Caco-2 (cell line): ENCODE results near the gene PPP2R3B. TPM values are rescaled to one million over a fixed set of nuclear protein-coding genes. Genes with fewer than 3 reads are reported as not detected.

ENCODE experiments used
- BruUV-seq: library from RNA; stranded (reverse); fragments of 400-500 nt; replicated peaks from 2 replicates; lab custom pipeline; 2021; lab: Mats Ljungman, UMichigan
- CTCF ChIA-PET: fragments of 300-600 bp; sonication (Branson Sonifier 250); formaldehyde crosslinking; loops from one replicate; lab custom pipeline; 2022; ENCODE audit warnings: antibody characterized with exemption; lab: Charles Lee
- POLR2A ChIA-PET: fragments of 300-600 bp; sonication (Branson Sonifier 250); formaldehyde crosslinking; loops from one replicate; lab custom pipeline; 2022; ENCODE audit warnings: antibody characterized with exemption; lab: Charles Lee
- DNase-seq, 2 experiments: peaks; one replicate each; pipeline versions ENCODE4 v3.0.0 to v3.0.0-alpha.2; 2020 to 2022
- H3K27me3 ChIP-seq: replicated peaks from 2 replicates; pipeline ENCODE4 v1.6.0; 2011; ENCODE audit warnings: low read length; ENCODE audit not compliant: control insufficient read depth, insufficient read depth
- H3K36me3 ChIP-seq: 2 replicates; pipeline ENCODE4 v1.5.1; 2011; ENCODE audit warnings: low read length; ENCODE audit not compliant: control insufficient read depth, insufficient read depth
- H3K4me1 ChIP-seq: fragments of 250-450 bp; sonication (Bioruptor Pico); 2 replicates; pipeline ENCODE4 v1.5.1; 2020; ENCODE audit warnings: mild to moderate bottlenecking
- H3K4me3 ChIP-seq: 2 replicates; pipeline ENCODE4 v1.5.1; 2011; ENCODE audit warnings: low read depth, mild to moderate bottlenecking, control low read depth, low read length
- H3K9me3 ChIP-seq: fragments of 250-450 bp; sonication (Bioruptor Pico); 2 replicates; pipeline ENCODE4 v1.5.1; 2020; ENCODE audit warnings: mild to moderate bottlenecking, moderate library complexity
- H3K27ac Mint-ChIP-seq: one replicate; pipeline ENCODE4 v1.8.0; 2022; ENCODE audit warnings: mixed read lengths; ENCODE audit not compliant: unreplicated experiment
- H3K27me3 Mint-ChIP-seq: one replicate; pipeline ENCODE4 v1.8.0; 2022; ENCODE audit warnings: mixed read lengths; ENCODE audit not compliant: insufficient read depth, unreplicated experiment
- H3K36me3 Mint-ChIP-seq: one replicate; pipeline ENCODE4 v1.8.0; 2022; ENCODE audit warnings: mild to moderate bottlenecking, mixed read lengths; ENCODE audit not compliant: insufficient read depth, unreplicated experiment
- H3K4me1 Mint-ChIP-seq: one replicate; pipeline ENCODE4 v1.8.0; 2022; ENCODE audit warnings: low read depth, mixed read lengths; ENCODE audit not compliant: unreplicated experiment
- H3K4me3 Mint-ChIP-seq: one replicate; pipeline ENCODE4 v1.8.0; 2022; ENCODE audit warnings: mild to moderate bottlenecking, moderate library complexity, mixed read lengths; ENCODE audit not compliant: unreplicated experiment
- H3K9me3 Mint-ChIP-seq: one replicate; pipeline ENCODE4 v1.8.0; 2022; ENCODE audit warnings: mixed read lengths; ENCODE audit not compliant: unreplicated experiment
- intact Hi-C: fragments of 100-400 bp; cut with micrococcal nuclease; formaldehyde crosslinking; loops from one replicate; pipeline ENCODE4 v1.10.0; 2022; ENCODE audit not compliant: unreplicated experiment
- total RNA-seq: library from RNA; stranded (reverse); gene quantifications from 2 replicates; pipeline ENCODE4 v1.2.3, GENCODE V29; 2022
- TF ChIP-seq, protein P1 (sequence below), 2 experiments: fragments of 200-600 bp in 1 of 2; IDR thresholded peaks; 1 replicate in 1 of 2; 2 replicates in 1 of 2; pipeline versions ENCODE4 v1.5.1 to v1.8.0; 2011 to 2022; ENCODE audit warnings: antibody characterized with exemption in 1 of 2, control low read depth in 1 of 2, inconsistent platforms in 1 of 2, low read depth in 1 of 2, low read length in 1 of 2, mild to moderate bottlenecking in 1 of 2, moderate library complexity in 1 of 2; ENCODE audit not compliant: insufficient read depth in 1 of 2, severe bottlenecking in 1 of 2, unreplicated experiment in 1 of 2

Gene PPP2R3B
- total RNA-seq, 1 experiment from 2014 or later = 71.3 TPM

DNA sequence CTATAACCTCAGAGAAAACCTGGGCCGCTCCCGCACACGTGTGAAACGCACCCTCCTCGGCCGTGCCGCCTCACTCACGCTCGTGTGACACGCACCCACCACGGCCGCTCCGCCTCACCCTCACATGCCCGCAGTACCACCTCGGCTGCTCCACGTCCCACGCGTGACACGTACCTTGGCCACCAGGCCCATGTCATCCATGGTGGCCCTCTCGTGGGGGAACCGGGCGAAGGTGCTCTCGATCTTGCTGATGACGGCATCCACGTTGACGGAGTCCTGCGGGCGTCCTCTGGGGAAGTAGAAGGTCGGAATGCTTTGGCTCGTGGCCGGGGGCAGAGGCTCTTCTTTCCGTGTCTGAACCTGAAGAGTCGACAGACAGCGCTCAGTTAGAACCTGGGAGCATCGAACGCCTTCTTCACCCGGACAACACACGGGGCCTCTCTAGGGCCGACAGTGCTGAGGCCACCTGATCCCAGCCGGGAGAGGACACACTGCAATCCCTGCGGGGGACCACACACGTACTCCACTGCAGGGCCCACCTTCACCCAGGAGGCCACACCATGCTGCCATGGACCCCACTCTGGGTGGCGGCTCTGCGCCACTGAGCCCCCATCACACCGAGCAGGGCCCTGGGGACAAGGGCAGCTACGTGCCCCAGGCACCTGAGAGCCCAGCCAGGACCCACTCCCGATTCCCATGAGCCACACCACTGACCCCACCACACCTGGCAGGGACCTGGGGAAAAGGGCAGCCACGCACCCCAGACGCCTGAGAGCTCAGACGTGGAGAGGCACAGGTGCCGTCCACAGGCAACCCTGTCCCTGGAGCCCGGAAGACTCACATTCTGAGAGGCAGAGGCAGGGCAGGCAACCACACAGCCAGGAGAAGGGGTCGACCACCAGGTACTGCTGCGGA is 25.2 kb downstream of the PPP2R3B start:
- Histone ChIP-seq H3K9me3 (peaks cover 9% of the 10 kb centered on the region), H3K27me3 (no peaks in the 10 kb centered on the region), H3K36me3 (peaks cover 4% of the 10 kb centered on the region), H3K4me3 (no peak overlapping the region), H3K4me1 (no peaks in the 10 kb centered on the region)
- TF ChIP-seq, protein P1, sequence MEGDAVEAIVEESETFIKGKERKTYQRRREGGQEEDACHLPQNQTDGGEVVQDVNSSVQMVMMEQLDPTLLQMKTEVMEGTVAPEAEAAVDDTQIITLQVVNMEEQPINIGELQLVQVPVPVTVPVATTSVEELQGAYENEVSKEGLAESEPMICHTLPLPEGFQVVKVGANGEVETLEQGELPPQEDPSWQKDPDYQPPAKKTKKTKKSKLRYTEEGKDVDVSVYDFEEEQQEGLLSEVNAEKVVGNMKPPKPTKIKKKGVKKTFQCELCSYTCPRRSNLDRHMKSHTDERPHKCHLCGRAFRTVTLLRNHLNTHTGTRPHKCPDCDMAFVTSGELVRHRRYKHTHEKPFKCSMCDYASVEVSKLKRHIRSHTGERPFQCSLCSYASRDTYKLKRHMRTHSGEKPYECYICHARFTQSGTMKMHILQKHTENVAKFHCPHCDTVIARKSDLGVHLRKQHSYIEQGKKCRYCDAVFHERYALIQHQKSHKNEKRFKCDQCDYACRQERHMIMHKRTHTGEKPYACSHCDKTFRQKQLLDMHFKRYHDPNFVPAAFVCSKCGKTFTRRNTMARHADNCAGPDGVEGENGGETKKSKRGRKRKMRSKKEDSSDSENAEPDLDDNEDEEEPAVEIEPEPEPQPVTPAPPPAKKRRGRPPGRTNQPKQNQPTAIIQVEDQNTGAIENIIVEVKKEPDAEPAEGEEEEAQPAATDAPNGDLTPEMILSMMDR (IDR thresholded peaks at IDR 0.05; ENCODE audit: insufficient read depth in 1 of 2, low read depth in 1 of 2, low read length in 1 of 2, severe bottlenecking in 1 of 2, unreplicated experiment in 1 of 2) = no peak
- no peaks in the 10 kb centered on the region for H3K27me3 Mint-ChIP-seq
- H3K4me1 Mint-ChIP-seq = no peaks in the 10 kb centered on the region
- POLR2A ChIA-PET = no interaction called here
- BruUV-seq = no TSS peak
- H3K9me3 Mint-ChIP-seq = peaks cover 18% of the 10 kb centered on the region
- CTCF ChIA-PET = no interaction called here
- DNase-seq = no peak
- no peak overlapping the region for H3K27ac Mint-ChIP-seq
- H3K4me3 Mint-ChIP-seq = no peak overlapping the region
- intact Hi-C loops = no loop called here
- peaks cover 73% of the 10 kb centered on the region for H3K36me3 Mint-ChIP-seq

DNA sequence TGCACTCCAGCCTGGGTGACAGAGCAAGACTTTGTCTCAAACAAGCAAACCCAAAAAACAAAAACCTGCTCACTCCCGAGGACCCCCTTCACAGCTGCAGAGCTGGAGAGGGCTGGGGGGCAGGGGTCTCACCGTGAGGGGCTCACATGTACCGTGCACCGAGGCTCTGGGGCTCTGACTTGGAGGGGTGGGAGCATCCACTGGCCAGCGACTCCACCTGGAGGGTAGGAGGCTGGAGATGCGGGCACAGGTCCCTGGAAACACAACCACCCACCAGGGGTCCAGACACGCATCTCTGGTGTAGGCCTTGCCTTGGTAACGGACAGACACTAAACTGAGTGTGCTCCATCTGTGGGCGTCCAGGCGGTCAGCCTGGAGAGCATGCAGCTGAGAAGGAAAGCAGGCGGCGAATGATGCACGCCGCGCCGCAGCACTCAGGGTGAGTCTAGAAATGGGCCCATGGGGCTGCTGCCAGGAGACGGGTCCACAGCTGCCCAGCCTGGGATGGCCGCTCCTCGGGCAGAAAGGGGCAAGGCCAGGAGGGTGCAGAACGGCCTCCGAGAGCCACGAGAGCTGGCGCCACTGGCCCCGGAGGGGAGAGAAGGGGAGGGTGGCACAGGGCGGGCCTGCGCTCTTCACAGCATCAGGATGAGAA is 26.1 kb downstream of the PPP2R3B start:
- no TSS peak for BruUV-seq
- Mint-ChIP-seq H3K27me3 (no peaks in the 10 kb centered on the region), H3K4me3 (no peak overlapping the region), H3K36me3 (peaks cover 75% of the 10 kb centered on the region), H3K4me1 (no peaks in the 10 kb centered on the region), H3K27ac (no peak overlapping the region), H3K9me3 (peaks cover 18% of the 10 kb centered on the region)
- TF ChIP-seq, protein P1 (IDR thresholded peaks at IDR 0.05; ENCODE audit: insufficient read depth in 1 of 2, low read depth in 1 of 2, low read length in 1 of 2, severe bottlenecking in 1 of 2, unreplicated experiment in 1 of 2) = no peak
- CTCF ChIA-PET = no interaction called here
- no peak overlapping the region for H3K4me3 ChIP-seq
- H3K9me3 ChIP-seq = peaks cover 9% of the 10 kb centered on the region
- no peaks in the 10 kb centered on the region for H3K27me3 ChIP-seq
- DNase-seq = no peak
- H3K4me1 ChIP-seq = no peaks in the 10 kb centered on the region
- intact Hi-C loops = no loop called here
- peaks cover 4% of the 10 kb centered on the region for H3K36me3 ChIP-seq
- POLR2A ChIA-PET = no interaction called here

DNA sequence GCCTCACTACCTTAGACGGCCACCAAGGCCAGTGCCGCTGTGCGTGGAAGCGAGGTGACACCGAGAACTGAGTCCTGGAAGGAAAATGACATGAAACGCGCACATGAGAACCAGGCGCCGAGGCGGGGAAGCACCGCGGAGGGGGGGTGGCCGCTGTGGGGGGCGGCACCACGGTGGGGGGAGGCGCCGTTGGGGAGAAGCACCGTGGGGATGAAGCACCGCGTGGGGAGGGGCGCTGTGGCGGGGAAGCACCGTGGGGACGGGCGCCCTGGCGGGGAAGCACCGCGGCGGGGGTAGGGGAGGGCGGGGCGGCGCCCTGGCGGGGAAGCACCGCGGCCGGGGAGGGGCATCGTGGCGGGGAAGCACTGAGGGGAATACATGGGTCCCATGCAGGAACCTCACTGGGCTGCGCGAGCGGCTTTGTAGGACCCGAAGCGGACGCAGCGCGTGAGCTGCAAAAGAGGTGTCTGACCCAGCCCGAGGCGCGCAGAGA is 28.0 kb downstream of the PPP2R3B start:
- BruUV-seq = no TSS peak

More for the DNA sequence above, 28.0 kb downstream of the PPP2R3B start:
- H3K36me3 Mint-ChIP-seq = peaks cover 77% of the 10 kb centered on the region
- DNase-seq = no peak
- ChIA-PET POLR2A (no interaction called here), CTCF (no interaction called here)
- no peak overlapping the region for H3K4me3 ChIP-seq
- peaks cover 15% of the 10 kb centered on the region for H3K9me3 Mint-ChIP-seq
- intact Hi-C loops = no loop called here
- peaks cover 4% of the 10 kb centered on the region for H3K36me3 ChIP-seq
- TF ChIP-seq, protein P1 (IDR thresholded peaks at IDR 0.05; ENCODE audit: insufficient read depth in 1 of 2, low read depth in 1 of 2, low read length in 1 of 2, severe bottlenecking in 1 of 2, unreplicated experiment in 1 of 2) = no peak
- no peak overlapping the region for H3K4me3 Mint-ChIP-seq
- no peaks in the 10 kb centered on the region for H3K27me3 Mint-ChIP-seq
- H3K9me3 ChIP-seq = peaks cover 9% of the 10 kb centered on the region
- H3K4me1 Mint-ChIP-seq = no peaks in the 10 kb centered on the region
- H3K4me1 ChIP-seq = no peaks in the 10 kb centered on the region
- H3K27ac Mint-ChIP-seq = no peak overlapping the region
- no peaks in the 10 kb centered on the region for H3K27me3 ChIP-seq
